Measurements from ENCODE around the gene RGL1.

GRCh38 chr1:183800449-183800848 lies 4.5 kb upstream of the RGL1 start:
- TF ChIP-seq, protein P1, sequence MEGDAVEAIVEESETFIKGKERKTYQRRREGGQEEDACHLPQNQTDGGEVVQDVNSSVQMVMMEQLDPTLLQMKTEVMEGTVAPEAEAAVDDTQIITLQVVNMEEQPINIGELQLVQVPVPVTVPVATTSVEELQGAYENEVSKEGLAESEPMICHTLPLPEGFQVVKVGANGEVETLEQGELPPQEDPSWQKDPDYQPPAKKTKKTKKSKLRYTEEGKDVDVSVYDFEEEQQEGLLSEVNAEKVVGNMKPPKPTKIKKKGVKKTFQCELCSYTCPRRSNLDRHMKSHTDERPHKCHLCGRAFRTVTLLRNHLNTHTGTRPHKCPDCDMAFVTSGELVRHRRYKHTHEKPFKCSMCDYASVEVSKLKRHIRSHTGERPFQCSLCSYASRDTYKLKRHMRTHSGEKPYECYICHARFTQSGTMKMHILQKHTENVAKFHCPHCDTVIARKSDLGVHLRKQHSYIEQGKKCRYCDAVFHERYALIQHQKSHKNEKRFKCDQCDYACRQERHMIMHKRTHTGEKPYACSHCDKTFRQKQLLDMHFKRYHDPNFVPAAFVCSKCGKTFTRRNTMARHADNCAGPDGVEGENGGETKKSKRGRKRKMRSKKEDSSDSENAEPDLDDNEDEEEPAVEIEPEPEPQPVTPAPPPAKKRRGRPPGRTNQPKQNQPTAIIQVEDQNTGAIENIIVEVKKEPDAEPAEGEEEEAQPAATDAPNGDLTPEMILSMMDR (IDR thresholded peaks at IDR 0.05): no peak
- TF ChIP-seq EP300 (IDR thresholded peaks at IDR 0.05): no peak
